Activated CD8-positive, alpha-beta T cell treated with anti-CD3 and anti-CD28 coated beads for 36 hours (primary cell): Measurements from ENCODE around the gene MFSD2A. TPM values are rescaled to one million over a fixed set of nuclear protein-coding genes. Genes with fewer than 3 reads are reported as not detected.
"Not testable (repeated sequence)": the region's sequence is repeated elsewhere in the genome, so short reads cannot be mapped to it uniquely, and the experiment has no call there.

Source experiments
- ATAC-seq: fragments of 200-7000 bp; cut with Tn5 transposase; one replicate; pipeline ENCODE4 v1.10.0; 2021; ENCODE audit warnings: mild to moderate bottlenecking, moderate library complexity
- CTCF ChIA-PET: fragments of 350-600 bp; sonication (Branson Sonifier 250); formaldehyde crosslinking; loops from one replicate; lab custom pipeline; 2021; ENCODE audit warnings: antibody characterized with exemption; lab: Charles Lee
- POLR2A ChIA-PET: fragments of 350-600 bp; sonication (Branson Sonifier 250); formaldehyde crosslinking; loops from one replicate; lab custom pipeline; 2021; ENCODE audit warnings: antibody characterized with exemption; lab: Charles Lee
- DNase-seq: peaks from one replicate; pipeline ENCODE4 v3.0.0-alpha.2; 2020
- H3K27ac Mint-ChIP-seq: one replicate; pipeline ENCODE4 v1.8.0; 2021; ENCODE audit warnings: mild to moderate bottlenecking, mixed read lengths
- H3K27me3 Mint-ChIP-seq: one replicate; pipeline ENCODE4 v1.8.0; 2021; ENCODE audit warnings: mixed read lengths
- H3K36me3 Mint-ChIP-seq: one replicate; pipeline ENCODE4 v1.8.0; 2021; ENCODE audit warnings: low read depth, mixed read lengths
- H3K4me1 Mint-ChIP-seq: one replicate; pipeline ENCODE4 v1.8.0; 2021; ENCODE audit warnings: low read depth, mixed read lengths
- H3K4me3 Mint-ChIP-seq: one replicate; pipeline ENCODE4 v1.8.0; 2021; ENCODE audit warnings: mild to moderate bottlenecking, moderate library complexity, mixed read lengths
- H3K9me3 Mint-ChIP-seq: one replicate; pipeline ENCODE4 v1.8.0; 2021; ENCODE audit warnings: mixed read lengths
- intact Hi-C: fragments of 100-400 bp; cut with micrococcal nuclease; formaldehyde crosslinking; loops from one replicate; pipeline ENCODE4 v1.10.0; 2022
- total RNA-seq, 2 experiments: library from RNA; stranded (reverse); gene quantifications; one replicate each; pipeline ENCODE4 v1.2.3, GENCODE V29; 2021
- TF ChIP-seq, protein P1 (sequence below): fragments of 200-600 bp; IDR thresholded peaks from one replicate; pipeline ENCODE4 v1.8.0; 2022; ENCODE audit warnings: antibody characterized with exemption, mild to moderate bottlenecking

The MFSD2A gene
- total RNA-seq, 2 experiments from 2014 or later: 15.0 to 19.3 TPM

DNA sequence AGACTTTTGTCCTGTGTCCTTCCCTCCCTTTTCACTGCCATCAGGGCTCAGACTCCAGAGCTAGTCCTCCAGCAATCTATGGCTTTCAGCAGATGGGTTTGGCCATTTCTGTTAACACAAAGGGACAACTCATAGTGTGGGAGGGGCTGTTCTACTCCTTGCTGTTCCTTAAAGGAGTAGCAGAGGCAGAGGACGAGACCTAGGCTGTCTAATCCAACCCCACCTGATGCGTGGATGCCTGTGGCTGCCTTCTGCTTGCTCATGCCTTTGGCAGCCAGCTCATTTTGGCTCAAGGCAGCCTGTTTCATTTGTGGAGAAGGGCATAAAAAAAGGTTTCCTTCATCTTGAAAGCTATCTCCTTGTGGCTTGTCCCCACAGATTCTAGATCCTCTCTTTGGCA, 27.0 kb downstream of the MFSD2A start:
- TF ChIP-seq, protein P1, sequence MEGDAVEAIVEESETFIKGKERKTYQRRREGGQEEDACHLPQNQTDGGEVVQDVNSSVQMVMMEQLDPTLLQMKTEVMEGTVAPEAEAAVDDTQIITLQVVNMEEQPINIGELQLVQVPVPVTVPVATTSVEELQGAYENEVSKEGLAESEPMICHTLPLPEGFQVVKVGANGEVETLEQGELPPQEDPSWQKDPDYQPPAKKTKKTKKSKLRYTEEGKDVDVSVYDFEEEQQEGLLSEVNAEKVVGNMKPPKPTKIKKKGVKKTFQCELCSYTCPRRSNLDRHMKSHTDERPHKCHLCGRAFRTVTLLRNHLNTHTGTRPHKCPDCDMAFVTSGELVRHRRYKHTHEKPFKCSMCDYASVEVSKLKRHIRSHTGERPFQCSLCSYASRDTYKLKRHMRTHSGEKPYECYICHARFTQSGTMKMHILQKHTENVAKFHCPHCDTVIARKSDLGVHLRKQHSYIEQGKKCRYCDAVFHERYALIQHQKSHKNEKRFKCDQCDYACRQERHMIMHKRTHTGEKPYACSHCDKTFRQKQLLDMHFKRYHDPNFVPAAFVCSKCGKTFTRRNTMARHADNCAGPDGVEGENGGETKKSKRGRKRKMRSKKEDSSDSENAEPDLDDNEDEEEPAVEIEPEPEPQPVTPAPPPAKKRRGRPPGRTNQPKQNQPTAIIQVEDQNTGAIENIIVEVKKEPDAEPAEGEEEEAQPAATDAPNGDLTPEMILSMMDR: no peak
- H3K4me1 Mint-ChIP-seq: no peaks in the 10 kb centered on the region
- CTCF ChIA-PET: interaction anchor here (0.8 to 18.9 kb wide), 3 partner anchors 8 to 61 kb away, joined by 3 to 293 read pairs (median 4); no protein-coding TSS in a partner anchor

GRCh38 chr1:39984480-39984879, 29.5 kb downstream of the MFSD2A start:
- ATAC-seq, H3K27me3 Mint-ChIP-seq, H3K36me3 Mint-ChIP-seq, H3K27ac Mint-ChIP-seq, intact Hi-C loops, H3K4me1 Mint-ChIP-seq, H3K4me3 Mint-ChIP-seq, POLR2A ChIA-PET, DNase-seq, H3K9me3 Mint-ChIP-seq: not testable (repeated sequence)
- CTCF ChIA-PET: interaction anchor here (2.5 kb wide), 1 partner anchor 11 kb away, joined by 12 read pairs; no protein-coding TSS in a partner anchor

More for the DNA sequence above, 27.0 kb downstream of the MFSD2A start:
- POLR2A ChIA-PET: no interaction called here
- no peaks in the 10 kb centered on the region for H3K9me3 Mint-ChIP-seq
- H3K36me3 Mint-ChIP-seq: no peaks in the 10 kb centered on the region
- H3K27me3 Mint-ChIP-seq: no peaks in the 10 kb centered on the region
- intact Hi-C loops: no loop called here
- no peak overlapping the region for H3K27ac Mint-ChIP-seq
- no peak overlapping the region for H3K4me3 Mint-ChIP-seq
- ATAC-seq: no peak
- no peak for DNase-seq

GRCh38 chr1:39984951-39985350, 30.0 kb downstream of the MFSD2A start:
- Mint-ChIP-seq H3K4me1 (no peaks in the 10 kb centered on the region), H3K9me3 (no peaks in the 10 kb centered on the region), H3K27ac (no peak overlapping the region), H3K4me3 (no peak overlapping the region), H3K36me3 (no peaks in the 10 kb centered on the region), H3K27me3 (no peaks in the 10 kb centered on the region)
- TF ChIP-seq, protein P1: no peak
- no peak for ATAC-seq
- ChIA-PET CTCF (interaction anchor here (0.7 to 2.5 kb wide), 2 partner anchors 11 to 94 kb away, joined by 3 to 12 read pairs; no protein-coding TSS in a partner anchor), POLR2A (no interaction called here)
- intact Hi-C loops: no loop called here
- no peak for DNase-seq

GRCh38 chr1:39987869-39988268, 32.9 kb downstream of the MFSD2A start:
- no peak for ATAC-seq

GRCh38 chr1:39988618-39989343, 33.8 kb downstream of the MFSD2A start:
- DNase-seq (no peak), ATAC-seq (no peak)
- TF ChIP-seq, protein P1: no peak
- POLR2A ChIA-PET: no interaction called here
- Mint-ChIP-seq H3K4me3 (no peak overlapping the region), H3K27ac (no peak overlapping the region), H3K36me3 (no peaks in the 10 kb centered on the region), H3K9me3 (no peaks in the 10 kb centered on the region), H3K4me1 (no peaks in the 10 kb centered on the region), H3K27me3 (no peaks in the 10 kb centered on the region)
- CTCF ChIA-PET: no interaction called here
- intact Hi-C loops: no loop called here

More at GRCh38 chr1:39987869-39988268, 32.9 kb downstream of the MFSD2A start:
- ChIA-PET POLR2A (interaction anchor here (0.7 kb wide), 1 partner anchor 17 kb away, joined by 4 read pairs; no protein-coding TSS in a partner anchor), CTCF (no interaction called here)
- Mint-ChIP-seq H3K27me3 (no peaks in the 10 kb centered on the region), H3K27ac (no peak overlapping the region), H3K36me3 (no peaks in the 10 kb centered on the region), H3K9me3 (no peaks in the 10 kb centered on the region), H3K4me1 (no peaks in the 10 kb centered on the region), H3K4me3 (no peak overlapping the region)
- TF ChIP-seq, protein P1: no peak
- no peak for DNase-seq
- intact Hi-C loops: no loop called here
